ENCODE results near the gene CCDC187. TPM values are rescaled to one million over a fixed set of nuclear protein-coding genes. Genes with fewer than 3 reads are reported as not detected.

CCDC187 gene
- total RNA-seq, 1 experiment from 2014 or later: 2.7 TPM

GRCh38 chr9:136202454-136203407 lies 101.2 kb downstream of the CCDC187 start:
- ChIA-PET POLR2A (ENCODE audit: unreplicated experiment) (no interaction called here), CTCF (interaction anchor here (0.7 to 0.8 kb wide), 2 partner anchors 24 to 98 kb away, joined by 5 to 10 read pairs; no protein-coding TSS in a partner anchor)
- H3K27ac ChIP-seq: no peak overlapping the region
- TF ChIP-seq CTCF (conservative IDR thresholded peaks at IDR 0.05) (no peak), EZH2 (IDR thresholded peaks at IDR 0.05; ENCODE audit: low read depth) (no peak)
- no peak overlapping the region for H3K4me2 ChIP-seq
- H3K36me3 ChIP-seq (ENCODE audit: low read depth): no peaks in the 10 kb centered on the region
- H2AFZ ChIP-seq: no peak overlapping the region
- BruUV-seq (replicated peaks): no TSS peak
- no peak overlapping the region for H3K4me3 ChIP-seq
- H3K79me2 ChIP-seq (ENCODE audit: low read depth): no peaks in the 10 kb centered on the region
- no peaks in the 10 kb centered on the region for H3K4me1 ChIP-seq (replicated peaks; ENCODE audit: insufficient read depth)
- no peaks in the 10 kb centered on the region for H3K27me3 ChIP-seq (ENCODE audit: insufficient read depth, low read depth)
- intact Hi-C loops (cut with micrococcal nuclease; ENCODE audit: unreplicated experiment): no loop called here
- no peaks in the 10 kb centered on the region; the same call in 1 of the 2 replicates for H3F3A ChIP-seq (ENCODE audit: insufficient read depth, low read depth)
- no peaks in the 10 kb centered on the region for H3K9me2 ChIP-seq (ENCODE audit: insufficient read depth)
- no peaks in the 10 kb centered on the region for H3K9me3 ChIP-seq (ENCODE audit: insufficient read depth, low read depth)
- H4K20me1 ChIP-seq (ENCODE audit: insufficient read depth): peaks cover 6% of the 10 kb centered on the region; the same call in 1 of the 2 replicates
- no peak for DNase-seq

- no peaks in the 10 kb centered on the region for H3K36me3 ChIP-seq (ENCODE audit: low read depth)
- no peak overlapping the region for H3K27ac ChIP-seq
- no peaks in the 10 kb centered on the region for H3K9me3 ChIP-seq (ENCODE audit: insufficient read depth, low read depth)
- intact Hi-C loops (cut with micrococcal nuclease; ENCODE audit: unreplicated experiment): no loop called here
- H3K27me3 ChIP-seq (ENCODE audit: insufficient read depth, low read depth): no peaks in the 10 kb centered on the region
- no peaks in the 10 kb centered on the region for H3K79me2 ChIP-seq (ENCODE audit: low read depth)
- H2AFZ ChIP-seq: no peak overlapping the region
- no peak overlapping the region for H3K4me3 ChIP-seq
- peaks cover 3% of the 10 kb centered on the region for H3K4me1 ChIP-seq (replicated peaks; ENCODE audit: insufficient read depth)
- no peaks in the 10 kb centered on the region for H3K9me2 ChIP-seq (ENCODE audit: insufficient read depth)
- H4K20me1 ChIP-seq (ENCODE audit: insufficient read depth): peaks cover 6% of the 10 kb centered on the region; the same call in 1 of the 2 replicates
- BruUV-seq (replicated peaks): no TSS peak
- DNase-seq: no peak
- no peak overlapping the region for H3K4me2 ChIP-seq
- ChIA-PET CTCF (interaction anchor here (0.8 kb wide), 1 partner anchor 97 kb away, joined by 5 read pairs; no protein-coding TSS in a partner anchor), POLR2A (ENCODE audit: unreplicated experiment) (no interaction called here)
- no peak for TF ChIP-seq CTCF (conservative IDR thresholded peaks at IDR 0.05)
- no peak for TF ChIP-seq EZH2 (IDR thresholded peaks at IDR 0.05; ENCODE audit: low read depth)
- no peaks in the 10 kb centered on the region for H3F3A ChIP-seq (ENCODE audit: insufficient read depth, low read depth)
Observed at GRCh38 chr9:136201609-136202453, 102.1 kb downstream of the CCDC187 start.

GRCh38 chr9:136201174-136201573 lies 102.7 kb downstream of the CCDC187 start:
- ChIA-PET POLR2A (ENCODE audit: unreplicated experiment) (no interaction called here), CTCF (no interaction called here)
- intact Hi-C loops (cut with micrococcal nuclease; ENCODE audit: unreplicated experiment): no loop called here
- no peaks in the 10 kb centered on the region for H3K9me3 ChIP-seq (ENCODE audit: insufficient read depth, low read depth)
- peaks cover 6% of the 10 kb centered on the region; the same call in 1 of the 2 replicates for H4K20me1 ChIP-seq (ENCODE audit: insufficient read depth)
- H3K79me2 ChIP-seq (ENCODE audit: low read depth): no peaks in the 10 kb centered on the region
- peaks cover 10% of the 10 kb centered on the region for H3K4me1 ChIP-seq (replicated peaks; ENCODE audit: insufficient read depth)
- H3K27ac ChIP-seq: no peak overlapping the region
- no peaks in the 10 kb centered on the region for H3K9me2 ChIP-seq (ENCODE audit: insufficient read depth)
- H2AFZ ChIP-seq: no peak overlapping the region
- no peaks in the 10 kb centered on the region for H3F3A ChIP-seq (ENCODE audit: insufficient read depth, low read depth)
- no peak for DNase-seq
- H3K27me3 ChIP-seq (ENCODE audit: insufficient read depth, low read depth): peaks cover 3% of the 10 kb centered on the region; the same call in 1 of the 2 replicates
- no peak for TF ChIP-seq CTCF (conservative IDR thresholded peaks at IDR 0.05)
- TF ChIP-seq EZH2 (IDR thresholded peaks at IDR 0.05; ENCODE audit: low read depth): no peak
- H3K4me3 ChIP-seq: no peak overlapping the region
- BruUV-seq (replicated peaks): no TSS peak
- H3K36me3 ChIP-seq (ENCODE audit: low read depth): no peaks in the 10 kb centered on the region
- H3K4me2 ChIP-seq: no peak overlapping the region
